Calu3 (cell line): ENCODE data around the gene SLC24A3. TPM values are rescaled to one million over a fixed set of nuclear protein-coding genes. Genes with fewer than 3 reads are reported as not detected.
A peak's percentile ranks its signal among the peaks of the same experiment; 100 is the strongest.

Experiments used
- BruUV-seq: library from RNA; stranded (reverse); fragments of 400-500 nt; replicated peaks from 2 replicates; lab custom pipeline; 2021; lab: Mats Ljungman, UMichigan
- CTCF ChIA-PET: fragments of 300-600 bp; sonication (Branson Sonifier 250); formaldehyde crosslinking; loops from one replicate; lab custom pipeline; 2022; ENCODE audit warnings: antibody characterized with exemption; lab: Charles Lee
- DNase-seq: peaks from one replicate; pipeline ENCODE4 v3.0.0; 2022
- H3K27ac Mint-ChIP-seq: one replicate; pipeline ENCODE4 v1.8.0; 2022; ENCODE audit warnings: mixed read lengths; ENCODE audit not compliant: unreplicated experiment
- H3K27me3 Mint-ChIP-seq: one replicate; pipeline ENCODE4 v1.8.0; 2022; ENCODE audit warnings: mixed read lengths; ENCODE audit not compliant: unreplicated experiment
- H3K36me3 Mint-ChIP-seq: one replicate; pipeline ENCODE4 v1.8.0; 2022; ENCODE audit warnings: mild to moderate bottlenecking, moderate library complexity, mixed read lengths; ENCODE audit not compliant: insufficient read depth, unreplicated experiment
- H3K4me1 Mint-ChIP-seq: one replicate; pipeline ENCODE4 v1.8.0; 2022; ENCODE audit warnings: mild to moderate bottlenecking, low read depth, mixed read lengths; ENCODE audit not compliant: unreplicated experiment
- H3K4me3 Mint-ChIP-seq: one replicate; pipeline ENCODE4 v1.8.0; 2022; ENCODE audit warnings: mild to moderate bottlenecking, low read depth, moderate library complexity, mixed read lengths; ENCODE audit not compliant: unreplicated experiment
- H3K9me3 Mint-ChIP-seq: one replicate; pipeline ENCODE4 v1.8.0; 2022; ENCODE audit warnings: low read depth, mixed read lengths; ENCODE audit not compliant: unreplicated experiment
- intact Hi-C: fragments of 100-400 bp; cut with micrococcal nuclease; formaldehyde crosslinking; loops from one replicate; pipeline ENCODE4 v1.10.0; 2022; ENCODE audit not compliant: unreplicated experiment
- total RNA-seq: library from RNA; stranded (reverse); gene quantifications from 2 replicates; pipeline ENCODE4 v1.2.3, GENCODE V29; 2022
- TF ChIP-seq, protein P1 (sequence below): fragments of 200-600 bp; IDR thresholded peaks from one replicate; pipeline ENCODE4 v1.8.0; 2022; ENCODE audit warnings: antibody characterized with exemption; ENCODE audit not compliant: unreplicated experiment

The SLC24A3 gene
- total RNA-seq, 1 experiment from 2014 or later, result not detected

DNA sequence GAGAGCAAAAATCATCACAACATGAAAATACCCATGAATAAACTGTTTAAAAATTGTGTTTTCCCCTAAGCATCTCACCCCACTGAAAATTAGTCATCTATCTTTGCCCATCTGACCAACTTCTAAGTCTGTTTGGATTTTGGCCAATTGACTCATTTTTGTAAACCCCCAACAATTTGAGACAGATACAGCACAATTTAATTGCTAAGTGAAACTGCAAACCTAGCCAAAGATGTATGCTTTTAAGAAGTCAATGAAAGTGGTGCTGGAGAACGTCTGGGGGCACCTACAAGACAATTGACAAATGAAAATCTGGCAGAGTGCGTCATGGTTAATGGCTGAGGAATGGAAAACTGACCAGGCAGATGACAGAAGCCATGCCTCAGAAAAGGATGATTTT, 30.9 kb upstream of the SLC24A3 start:
- CTCF ChIA-PET, result no interaction called here
- H3K4me3 Mint-ChIP-seq, result no peak overlapping the region
- no peaks in the 10 kb centered on the region for H3K36me3 Mint-ChIP-seq
- no peaks in the 10 kb centered on the region for H3K27me3 Mint-ChIP-seq
- BruUV-seq, result no TSS peak
- intact Hi-C loops, result no loop called here
- H3K27ac Mint-ChIP-seq, result no peak overlapping the region
- H3K9me3 Mint-ChIP-seq, result no peaks in the 10 kb centered on the region
- TF ChIP-seq, protein P1, sequence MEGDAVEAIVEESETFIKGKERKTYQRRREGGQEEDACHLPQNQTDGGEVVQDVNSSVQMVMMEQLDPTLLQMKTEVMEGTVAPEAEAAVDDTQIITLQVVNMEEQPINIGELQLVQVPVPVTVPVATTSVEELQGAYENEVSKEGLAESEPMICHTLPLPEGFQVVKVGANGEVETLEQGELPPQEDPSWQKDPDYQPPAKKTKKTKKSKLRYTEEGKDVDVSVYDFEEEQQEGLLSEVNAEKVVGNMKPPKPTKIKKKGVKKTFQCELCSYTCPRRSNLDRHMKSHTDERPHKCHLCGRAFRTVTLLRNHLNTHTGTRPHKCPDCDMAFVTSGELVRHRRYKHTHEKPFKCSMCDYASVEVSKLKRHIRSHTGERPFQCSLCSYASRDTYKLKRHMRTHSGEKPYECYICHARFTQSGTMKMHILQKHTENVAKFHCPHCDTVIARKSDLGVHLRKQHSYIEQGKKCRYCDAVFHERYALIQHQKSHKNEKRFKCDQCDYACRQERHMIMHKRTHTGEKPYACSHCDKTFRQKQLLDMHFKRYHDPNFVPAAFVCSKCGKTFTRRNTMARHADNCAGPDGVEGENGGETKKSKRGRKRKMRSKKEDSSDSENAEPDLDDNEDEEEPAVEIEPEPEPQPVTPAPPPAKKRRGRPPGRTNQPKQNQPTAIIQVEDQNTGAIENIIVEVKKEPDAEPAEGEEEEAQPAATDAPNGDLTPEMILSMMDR, result no peak
- DNase-seq, result no peak
- no peaks in the 10 kb centered on the region for H3K4me1 Mint-ChIP-seq

DNA sequence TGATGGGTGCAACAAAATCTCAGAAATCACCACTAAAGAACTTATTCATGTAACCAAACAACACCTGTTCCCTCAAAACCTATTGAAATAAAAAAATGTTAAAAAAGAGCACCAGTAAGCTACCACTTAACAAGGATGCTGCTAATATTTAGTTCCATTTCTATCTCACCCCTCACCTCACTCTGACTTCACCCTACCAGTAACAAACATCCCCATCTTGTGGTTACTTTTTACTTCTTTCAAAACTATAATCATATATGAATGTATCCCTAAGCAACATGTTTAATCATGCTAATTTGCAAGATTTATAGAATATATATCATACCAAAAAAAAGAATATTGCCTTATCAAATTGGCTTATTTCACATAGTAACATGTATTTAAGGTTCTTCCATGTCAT, 27.4 kb upstream of the SLC24A3 start:
- CTCF ChIA-PET, result no interaction called here
- TF ChIP-seq, protein P1, result no peak
- intact Hi-C loops, result no loop called here
- H3K9me3 Mint-ChIP-seq, result no peaks in the 10 kb centered on the region
- no peaks in the 10 kb centered on the region for H3K27me3 Mint-ChIP-seq
- H3K4me1 Mint-ChIP-seq, result no peaks in the 10 kb centered on the region
- DNase-seq, result no peak
- BruUV-seq, result no TSS peak
- no peak overlapping the region for H3K27ac Mint-ChIP-seq
- no peaks in the 10 kb centered on the region for H3K36me3 Mint-ChIP-seq
- no peak overlapping the region for H3K4me3 Mint-ChIP-seq

DNA sequence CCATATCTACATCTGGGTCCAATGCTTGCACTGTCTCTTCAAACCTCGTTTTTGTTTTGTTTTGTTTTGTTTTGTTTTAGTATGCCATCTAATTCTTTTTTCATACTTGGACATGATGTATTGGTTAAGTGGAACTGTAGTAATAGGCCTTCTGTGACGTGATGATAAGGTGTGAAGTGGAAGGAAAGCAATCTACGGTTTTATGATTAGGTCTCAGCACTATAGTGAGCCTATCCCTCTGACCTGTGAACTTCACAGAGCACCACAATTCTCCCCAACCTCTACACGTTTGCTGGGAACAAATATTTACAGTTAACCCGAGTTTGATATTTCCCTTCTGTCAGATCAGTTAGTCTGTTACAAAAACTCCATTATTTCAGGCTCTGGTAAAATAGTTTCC, 19.1 kb upstream of the SLC24A3 start:
- no peak for DNase-seq
- Mint-ChIP-seq H3K27me3 (no peaks in the 10 kb centered on the region), H3K9me3 (no peaks in the 10 kb centered on the region), H3K4me1 (no peaks in the 10 kb centered on the region), H3K27ac (no peak overlapping the region), H3K4me3 (no peak overlapping the region), H3K36me3 (no peaks in the 10 kb centered on the region)
- TF ChIP-seq, protein P1, result no peak
- intact Hi-C loops, result no loop called here
- CTCF ChIA-PET, result no interaction called here
- BruUV-seq, result no TSS peak

DNA sequence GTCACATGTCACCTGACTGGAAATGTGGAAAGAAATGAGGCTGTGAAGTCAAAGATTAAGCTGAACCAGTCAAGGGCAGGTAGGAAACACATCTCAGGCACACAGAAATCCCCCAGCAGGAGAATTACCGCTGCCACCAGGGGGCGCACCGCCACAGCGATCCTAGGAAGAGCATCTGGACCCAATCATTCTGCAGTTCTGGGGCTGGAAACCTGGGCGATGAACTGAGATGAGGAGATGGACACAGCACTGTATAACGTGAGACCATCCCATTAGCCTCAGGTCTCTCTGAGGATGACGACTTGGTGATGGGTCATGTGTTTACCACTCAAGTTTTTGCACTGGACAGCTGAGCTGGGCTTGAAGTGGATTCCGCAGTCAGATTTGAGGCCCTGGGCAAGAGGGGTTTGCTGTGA, 6.5 kb upstream of the SLC24A3 start:
- Mint-ChIP-seq H3K9me3 (no peaks in the 10 kb centered on the region), H3K4me3 (no peak overlapping the region), H3K36me3 (no peaks in the 10 kb centered on the region), H3K27ac (no peak overlapping the region), H3K4me1 (no peaks in the 10 kb centered on the region), H3K27me3 (peaks cover 11% of the 10 kb centered on the region)
- CTCF ChIA-PET, result no interaction called here
- peak; percentile 62 for DNase-seq
- TF ChIP-seq, protein P1, result peak; percentile 28
- no TSS peak for BruUV-seq
- intact Hi-C loops, result loop anchor here (2.0 kb wide), 1 partner anchor 457 kb away; no protein-coding TSS in a partner anchor
